Measurements from ENCODE around the gene EXOC8.
"Not testable (repeated sequence)": the region's sequence is repeated elsewhere in the genome, so short reads cannot be mapped to it uniquely, and the experiment has no call there.

EXOC8 gene

DNA sequence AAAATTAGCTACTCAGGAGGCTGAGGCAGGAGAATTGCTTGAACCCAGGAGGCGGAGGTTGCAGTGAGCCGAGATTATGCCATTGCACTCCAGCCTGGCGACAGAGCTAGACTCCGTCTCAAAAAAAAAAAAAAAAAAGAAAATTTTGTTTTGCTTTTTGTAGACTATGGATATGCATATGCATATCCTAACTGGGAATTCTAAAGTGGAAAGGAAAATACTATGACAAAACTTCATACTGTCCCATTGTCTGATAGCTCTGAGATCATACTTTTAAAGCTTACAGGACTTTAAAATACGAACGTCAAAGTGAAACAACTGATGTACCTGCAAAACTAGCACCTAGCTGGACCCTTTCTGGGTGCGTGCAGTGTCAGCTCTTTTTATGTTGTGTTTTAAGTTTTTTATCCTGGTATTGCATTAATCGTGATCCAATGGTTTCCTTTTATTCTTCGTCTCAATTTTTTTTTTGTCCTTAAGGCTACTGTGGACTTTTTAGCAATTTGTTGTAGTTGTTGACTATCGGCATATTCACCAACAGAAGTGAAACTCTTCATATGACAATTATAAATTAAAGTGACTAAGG is 19.6 kb upstream of the EXOC8 start:
- no peaks in the 10 kb centered on the region for H3K9me3 ChIP-seq (ENCODE audit: control insufficient read depth, low read length)

DNA sequence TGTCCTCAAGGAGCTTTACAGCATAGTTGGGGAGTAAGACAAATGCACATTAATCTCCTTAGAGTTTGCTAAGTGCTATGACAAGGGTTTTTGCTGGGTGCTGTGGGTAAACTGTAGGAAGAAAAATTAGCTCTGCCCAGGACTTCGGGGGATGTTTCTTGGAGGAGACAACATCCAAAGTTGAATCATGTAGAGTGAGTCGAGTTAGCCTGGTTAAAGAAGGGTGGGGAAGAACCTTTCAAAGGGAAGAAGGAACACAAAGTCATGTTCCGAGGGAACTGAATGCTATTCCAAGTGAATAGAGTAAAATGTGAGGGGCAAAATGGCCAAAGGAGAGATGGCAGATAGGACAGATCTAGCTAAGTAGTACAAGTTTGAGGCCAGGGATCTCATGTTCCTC is 17.5 kb upstream of the EXOC8 start:
- H3K4me1 ChIP-seq = no peaks in the 10 kb centered on the region
- H3K4me2 ChIP-seq (ENCODE audit: low read length) = no peak overlapping the region
- H2AFZ ChIP-seq = no peak overlapping the region
- no peaks in the 10 kb centered on the region for H3K36me3 ChIP-seq (ENCODE audit: control insufficient read depth, insufficient read depth, low read length)
- H3K9ac ChIP-seq = no peak overlapping the region
- no peaks in the 10 kb centered on the region for H3K27me3 ChIP-seq (ENCODE audit: control insufficient read depth, insufficient read depth, low read length)
- H3K4me3 ChIP-seq (ENCODE audit: low read depth, low read length) = no peak overlapping the region
- TF ChIP-seq, protein P1, sequence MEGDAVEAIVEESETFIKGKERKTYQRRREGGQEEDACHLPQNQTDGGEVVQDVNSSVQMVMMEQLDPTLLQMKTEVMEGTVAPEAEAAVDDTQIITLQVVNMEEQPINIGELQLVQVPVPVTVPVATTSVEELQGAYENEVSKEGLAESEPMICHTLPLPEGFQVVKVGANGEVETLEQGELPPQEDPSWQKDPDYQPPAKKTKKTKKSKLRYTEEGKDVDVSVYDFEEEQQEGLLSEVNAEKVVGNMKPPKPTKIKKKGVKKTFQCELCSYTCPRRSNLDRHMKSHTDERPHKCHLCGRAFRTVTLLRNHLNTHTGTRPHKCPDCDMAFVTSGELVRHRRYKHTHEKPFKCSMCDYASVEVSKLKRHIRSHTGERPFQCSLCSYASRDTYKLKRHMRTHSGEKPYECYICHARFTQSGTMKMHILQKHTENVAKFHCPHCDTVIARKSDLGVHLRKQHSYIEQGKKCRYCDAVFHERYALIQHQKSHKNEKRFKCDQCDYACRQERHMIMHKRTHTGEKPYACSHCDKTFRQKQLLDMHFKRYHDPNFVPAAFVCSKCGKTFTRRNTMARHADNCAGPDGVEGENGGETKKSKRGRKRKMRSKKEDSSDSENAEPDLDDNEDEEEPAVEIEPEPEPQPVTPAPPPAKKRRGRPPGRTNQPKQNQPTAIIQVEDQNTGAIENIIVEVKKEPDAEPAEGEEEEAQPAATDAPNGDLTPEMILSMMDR (IDR thresholded peaks at IDR 0.05) = no peak
- no peak overlapping the region for H3K27ac ChIP-seq
- H3K9me3 ChIP-seq (ENCODE audit: control insufficient read depth, low read length) = no peaks in the 10 kb centered on the region
- no peaks in the 10 kb centered on the region for H3K79me2 ChIP-seq

More for the DNA sequence above, 19.6 kb upstream of the EXOC8 start:
- no peaks in the 10 kb centered on the region for H3K27me3 ChIP-seq (ENCODE audit: control insufficient read depth, insufficient read depth, low read length)
- no peak overlapping the region for H3K4me2 ChIP-seq (ENCODE audit: low read length)
- H2AFZ ChIP-seq = no peak overlapping the region
- no peak overlapping the region for H3K9ac ChIP-seq
- no peak overlapping the region for H3K27ac ChIP-seq
- no peaks in the 10 kb centered on the region for H3K79me2 ChIP-seq
- TF ChIP-seq, protein P1 (IDR thresholded peaks at IDR 0.05) = no peak
- no peaks in the 10 kb centered on the region for H3K36me3 ChIP-seq (ENCODE audit: control insufficient read depth, insufficient read depth, low read length)
- H3K4me3 ChIP-seq (ENCODE audit: low read depth, low read length) = no peak overlapping the region
- no peaks in the 10 kb centered on the region for H3K4me1 ChIP-seq

- no peaks in the 10 kb centered on the region for H3K4me1 ChIP-seq
- H3K4me3 ChIP-seq (ENCODE audit: low read depth, low read length) = no peak overlapping the region
- TF ChIP-seq, protein P1 (IDR thresholded peaks at IDR 0.05) = no peak
- no peak overlapping the region for H2AFZ ChIP-seq
- H3K9me3 ChIP-seq (ENCODE audit: control insufficient read depth, low read length) = no peaks in the 10 kb centered on the region
- no peak overlapping the region for H3K9ac ChIP-seq
- H3K36me3 ChIP-seq (ENCODE audit: control insufficient read depth, insufficient read depth, low read length) = no peaks in the 10 kb centered on the region
- no peak overlapping the region for H3K27ac ChIP-seq
- no peaks in the 10 kb centered on the region for H3K79me2 ChIP-seq
- no peak overlapping the region for H3K4me2 ChIP-seq (ENCODE audit: low read length)
- H3K27me3 ChIP-seq (ENCODE audit: control insufficient read depth, insufficient read depth, low read length) = no peaks in the 10 kb centered on the region
Observed at GRCh38 chr1:231354330-231355020, 16.8 kb upstream of the EXOC8 start.

DNA sequence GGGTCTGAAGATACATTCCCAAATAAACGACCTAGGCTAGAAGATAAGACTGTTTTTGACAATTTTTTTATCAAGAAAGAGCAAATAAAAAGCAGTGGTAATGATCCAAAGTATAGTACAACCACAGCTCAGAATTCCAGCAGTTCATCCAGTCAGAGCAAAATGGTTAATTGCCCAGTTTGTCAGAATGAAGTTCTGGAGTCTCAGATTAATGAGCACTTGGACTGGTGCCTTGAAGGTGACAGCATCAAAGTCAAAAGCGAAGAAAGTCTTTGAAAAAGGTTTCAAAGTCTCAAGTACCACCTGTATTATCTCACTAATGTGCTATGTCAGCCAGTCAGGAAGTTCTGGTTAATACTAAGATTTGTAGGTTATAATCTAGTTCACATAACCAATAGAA is 15.4 kb upstream of the EXOC8 start:
- no peaks in the 10 kb centered on the region for H3K4me1 ChIP-seq
- H3K9me3 ChIP-seq (ENCODE audit: control insufficient read depth, low read length) = no peaks in the 10 kb centered on the region
- no peak overlapping the region for H2AFZ ChIP-seq
- no peak overlapping the region for H3K4me2 ChIP-seq (ENCODE audit: low read length)
- H3K9ac ChIP-seq = no peak overlapping the region
- H3K4me3 ChIP-seq (ENCODE audit: low read depth, low read length) = no peak overlapping the region
- H3K36me3 ChIP-seq (ENCODE audit: control insufficient read depth, insufficient read depth, low read length) = no peaks in the 10 kb centered on the region
- no peaks in the 10 kb centered on the region for H3K27me3 ChIP-seq (ENCODE audit: control insufficient read depth, insufficient read depth, low read length)
- no peaks in the 10 kb centered on the region for H3K79me2 ChIP-seq
- H3K27ac ChIP-seq = no peak overlapping the region
- TF ChIP-seq, protein P1 (IDR thresholded peaks at IDR 0.05) = no peak

- no peaks in the 10 kb centered on the region for H3K79me2 ChIP-seq
- no peak overlapping the region for H3K4me2 ChIP-seq (ENCODE audit: low read length)
- H3K9ac ChIP-seq = no peak overlapping the region
- no peaks in the 10 kb centered on the region for H3K4me1 ChIP-seq
- no peaks in the 10 kb centered on the region for H3K9me3 ChIP-seq (ENCODE audit: control insufficient read depth, low read length)
- no peak overlapping the region for H3K4me3 ChIP-seq (ENCODE audit: low read depth, low read length)
- no peak overlapping the region for H3K27ac ChIP-seq
- H2AFZ ChIP-seq = no peak overlapping the region
- TF ChIP-seq, protein P1 (IDR thresholded peaks at IDR 0.05) = no peak
- H3K27me3 ChIP-seq (ENCODE audit: control insufficient read depth, insufficient read depth, low read length) = no peaks in the 10 kb centered on the region
- H3K36me3 ChIP-seq (ENCODE audit: control insufficient read depth, insufficient read depth, low read length) = no peaks in the 10 kb centered on the region
Observed at GRCh38 chr1:231351816-231352215, 14.2 kb upstream of the EXOC8 start.

GRCh38 chr1:231348856-231349255 is 11.2 kb upstream of the EXOC8 start:
- not testable (repeated sequence) for H3K4me3 ChIP-seq (ENCODE audit: low read depth, low read length); H3K27ac ChIP-seq; H3K4me1 ChIP-seq; H3K79me2 ChIP-seq; H3K4me2 ChIP-seq (ENCODE audit: low read length); H3K36me3 ChIP-seq (ENCODE audit: control insufficient read depth, insufficient read depth, low read length); H3K27me3 ChIP-seq (ENCODE audit: control insufficient read depth, insufficient read depth, low read length); H2AFZ ChIP-seq; H3K9ac ChIP-seq; H3K9me3 ChIP-seq (ENCODE audit: control insufficient read depth, low read length)

All from parathyroid adenoma (tissue), 2 donors.